Stimulated activated naive CD8-positive, alpha-beta T cell treated with anti-CD3 and anti-CD28 coated beads, Interleukin-15, Interleukin-2, amounts not matched to agents 100 ng/mL and 50 ng/mL, for 24 hours (primary cell): ENCODE results near the gene ZNF318.
"Not testable (repeated sequence)": the region's sequence is repeated elsewhere in the genome, so short reads cannot be mapped to it uniquely, and the experiment has no call there.

Source experiments
- H3K27ac Mint-ChIP-seq: one replicate; pipeline ENCODE4 v1.8.0; 2021; ENCODE audit warnings: mild to moderate bottlenecking, mixed read lengths
- H3K27me3 Mint-ChIP-seq: one replicate; pipeline ENCODE4 v1.8.0; 2021; ENCODE audit warnings: mixed read lengths
- H3K36me3 Mint-ChIP-seq: one replicate; pipeline ENCODE4 v1.8.0; 2021; ENCODE audit warnings: low read depth, mixed read lengths
- H3K4me1 Mint-ChIP-seq: one replicate; pipeline ENCODE4 v1.8.0; 2021; ENCODE audit warnings: low read depth, mixed read lengths
- H3K4me3 Mint-ChIP-seq: one replicate; pipeline ENCODE4 v1.8.0; 2021; ENCODE audit warnings: mild to moderate bottlenecking, mixed read lengths
- H3K9me3 Mint-ChIP-seq: one replicate; pipeline ENCODE4 v1.8.0; 2021; ENCODE audit warnings: mixed read lengths

Gene ZNF318

GRCh38 chr6:43304361-43304760 lies 65.1 kb downstream of the ZNF318 start:
- H3K36me3 Mint-ChIP-seq = no peaks in the 10 kb centered on the region

GRCh38 chr6:43303751-43304331 lies 65.6 kb downstream of the ZNF318 start:
- Mint-ChIP-seq H3K9me3 (no peaks in the 10 kb centered on the region), H3K27me3 (peaks cover 7% of the 10 kb centered on the region), H3K36me3 (no peaks in the 10 kb centered on the region), H3K4me3 (no peak overlapping the region), H3K4me1 (peaks cover 5% of the 10 kb centered on the region), H3K27ac (no peak overlapping the region)

More at GRCh38 chr6:43304361-43304760, 65.1 kb downstream of the ZNF318 start:
- no peak overlapping the region for H3K4me3 Mint-ChIP-seq
- peaks cover 8% of the 10 kb centered on the region for H3K27me3 Mint-ChIP-seq
- H3K9me3 Mint-ChIP-seq = no peaks in the 10 kb centered on the region
- no peak overlapping the region for H3K27ac Mint-ChIP-seq
- peaks cover 10% of the 10 kb centered on the region for H3K4me1 Mint-ChIP-seq

DNA sequence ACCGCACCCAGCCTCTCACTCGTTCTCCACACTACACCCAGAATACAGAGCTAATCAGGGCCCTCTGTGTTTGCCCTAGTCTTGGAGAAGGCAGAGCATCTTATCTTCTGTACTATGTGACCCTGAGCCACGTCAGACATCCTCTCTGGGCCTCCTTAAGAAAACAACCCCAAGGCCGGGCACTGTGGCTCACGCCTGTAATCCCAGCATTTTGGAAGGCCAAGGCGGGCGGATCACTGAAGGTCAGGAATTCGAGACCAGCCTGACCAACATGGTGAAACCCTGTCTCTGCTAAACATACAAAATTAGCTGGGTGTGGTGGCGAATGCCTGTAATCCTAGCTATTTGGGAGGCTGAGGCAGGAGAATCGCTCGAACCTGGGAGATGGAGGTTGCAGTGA lies 66.4 kb downstream of the ZNF318 start:
- not testable (repeated sequence) for H3K27ac Mint-ChIP-seq, H3K4me1 Mint-ChIP-seq

DNA sequence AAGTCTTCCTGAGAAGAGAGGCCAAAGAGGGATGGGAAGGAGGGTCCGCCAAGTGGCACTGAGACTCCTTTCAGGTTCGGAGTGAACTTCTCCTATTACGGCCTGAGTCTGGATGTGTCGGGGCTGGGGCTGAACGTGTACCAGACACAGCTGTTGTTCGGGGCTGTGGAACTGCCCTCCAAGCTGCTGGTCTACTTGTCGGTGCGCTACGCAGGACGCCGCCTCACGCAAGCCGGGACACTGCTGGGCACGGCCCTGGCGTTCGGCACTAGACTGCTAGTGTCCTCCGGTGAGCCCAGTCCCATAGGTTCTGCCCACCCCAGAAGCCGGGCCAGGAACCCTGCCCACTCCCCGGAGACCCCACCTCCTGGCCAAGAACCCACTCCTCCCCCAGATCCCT lies 67.3 kb downstream of the ZNF318 start:
- no peaks in the 10 kb centered on the region for H3K36me3 Mint-ChIP-seq

More for the DNA sequence above, 66.4 kb downstream of the ZNF318 start:
- not testable (repeated sequence) for H3K4me3 Mint-ChIP-seq, H3K36me3 Mint-ChIP-seq, H3K9me3 Mint-ChIP-seq, H3K27me3 Mint-ChIP-seq

DNA sequence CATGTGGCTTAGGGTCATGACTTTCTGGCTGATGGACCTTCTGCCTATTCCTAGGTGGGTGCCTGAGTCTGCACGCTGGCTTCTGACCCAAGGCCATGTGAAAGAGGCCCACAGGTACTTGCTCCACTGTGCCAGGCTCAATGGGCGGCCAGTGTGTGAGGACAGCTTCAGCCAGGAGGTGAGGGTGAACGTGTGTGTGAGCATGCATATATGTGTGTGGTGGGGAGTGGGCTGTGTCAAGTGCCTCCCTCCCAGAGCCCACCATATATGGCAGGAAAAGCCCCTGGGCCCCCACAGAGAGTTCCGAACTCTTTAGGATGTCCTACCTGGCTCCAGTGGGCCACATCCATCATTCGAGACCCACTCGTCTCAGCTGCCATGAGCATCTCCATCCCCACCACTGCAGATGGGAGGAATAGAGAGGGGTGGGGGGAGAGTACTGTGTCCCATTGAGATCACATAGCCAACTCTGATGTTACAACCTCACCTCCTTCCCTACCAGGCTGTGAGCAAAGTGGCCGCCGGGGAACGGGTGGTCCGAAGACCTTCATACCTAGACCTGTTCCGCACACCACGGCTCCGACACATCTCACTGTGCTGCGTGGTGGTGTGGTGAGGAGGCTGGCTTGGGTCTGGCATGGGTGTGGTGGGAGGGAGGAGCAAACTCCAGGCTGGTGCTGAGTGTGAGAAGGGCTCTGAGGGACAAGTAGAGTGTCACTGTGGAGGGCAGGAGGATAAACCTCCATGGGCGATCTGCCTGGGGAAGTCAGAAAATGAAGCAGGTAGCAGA lies 68.2 kb downstream of the ZNF318 start:
- no peaks in the 10 kb centered on the region for H3K4me1 Mint-ChIP-seq
- peaks cover 4% of the 10 kb centered on the region for H3K27me3 Mint-ChIP-seq
- no peaks in the 10 kb centered on the region for H3K9me3 Mint-ChIP-seq
- no peak overlapping the region for H3K4me3 Mint-ChIP-seq
- no peaks in the 10 kb centered on the region for H3K36me3 Mint-ChIP-seq
- H3K27ac Mint-ChIP-seq = no peak overlapping the region

More for the DNA sequence above, 67.3 kb downstream of the ZNF318 start:
- H3K9me3 Mint-ChIP-seq = no peaks in the 10 kb centered on the region
- H3K4me1 Mint-ChIP-seq = no peaks in the 10 kb centered on the region
- no peak overlapping the region for H3K27ac Mint-ChIP-seq
- H3K4me3 Mint-ChIP-seq = no peak overlapping the region
- H3K27me3 Mint-ChIP-seq = peaks cover 4% of the 10 kb centered on the region

- Mint-ChIP-seq H3K9me3 (no peaks in the 10 kb centered on the region), H3K27ac (no peak overlapping the region), H3K27me3 (peaks cover 4% of the 10 kb centered on the region), H3K4me3 (no peak overlapping the region), H3K36me3 (no peaks in the 10 kb centered on the region), H3K4me1 (no peaks in the 10 kb centered on the region)
Observed at GRCh38 chr6:43299338-43300293, 69.8 kb downstream of the ZNF318 start.

DNA sequence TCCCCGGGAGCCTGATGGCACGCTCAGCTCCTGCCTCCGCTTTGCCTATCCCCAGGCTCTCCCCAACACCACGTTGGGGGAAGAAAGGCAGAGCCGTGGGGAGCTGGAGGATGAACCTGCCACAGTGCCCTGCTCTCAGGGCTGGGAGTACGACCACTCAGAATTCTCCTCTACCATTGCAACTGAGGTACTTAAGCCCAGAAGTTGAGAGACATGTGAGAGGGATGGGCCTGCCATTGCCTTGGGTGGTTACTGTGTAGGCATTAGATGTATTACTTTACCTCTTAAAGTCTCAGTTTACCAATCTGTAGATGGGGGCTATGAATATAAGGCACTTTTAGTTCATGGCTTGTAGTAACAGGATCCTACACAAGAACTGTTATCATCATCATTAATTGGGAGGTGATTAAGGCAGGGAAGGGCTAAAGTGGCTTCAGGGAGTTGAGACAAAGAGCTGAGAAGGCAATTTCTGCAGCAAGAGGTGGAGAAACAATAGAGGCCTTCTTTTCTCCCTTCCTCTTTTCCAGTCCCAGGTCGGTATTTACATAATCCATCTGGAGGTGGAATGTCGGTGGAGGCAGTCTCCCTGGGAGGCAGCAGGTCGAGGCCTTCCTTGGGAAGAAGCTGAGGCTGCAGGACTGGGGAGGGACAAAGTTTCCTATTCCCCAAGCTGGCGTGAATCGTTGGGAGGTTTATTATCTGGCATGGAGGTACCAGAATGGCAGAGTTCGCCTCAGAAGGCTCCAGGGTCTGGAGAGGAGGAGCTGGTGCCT lies 70.7 kb downstream of the ZNF318 start:
- no peaks in the 10 kb centered on the region for H3K4me1 Mint-ChIP-seq
- no peak overlapping the region for H3K4me3 Mint-ChIP-seq
- no peak overlapping the region for H3K27ac Mint-ChIP-seq
- H3K27me3 Mint-ChIP-seq = peaks cover 4% of the 10 kb centered on the region
- no peaks in the 10 kb centered on the region for H3K9me3 Mint-ChIP-seq
- H3K36me3 Mint-ChIP-seq = no peaks in the 10 kb centered on the region

- Mint-ChIP-seq H3K9me3 (no peaks in the 10 kb centered on the region), H3K4me3 (no peak within 1 kb of the TSS), H3K27ac (no peak within 1 kb of the TSS), H3K36me3 (no peaks in the 10 kb centered on the region), H3K27me3 (peaks cover 4% of the 10 kb centered on the region), H3K4me1 (no peaks in the 10 kb centered on the region)
Observed at GRCh38 chr6:43297644-43298564, 71.5 kb downstream of the ZNF318 start, which contains the start of gene SLC22A7. Gene SLC22A7, plus strand, starts transcription at chr6:43298260. Its CDS starts 99 bp downstream, at chr6:43298359.

GRCh38 chr6:43296780-43297497 lies 72.5 kb downstream of the ZNF318 start:
- no peaks in the 10 kb centered on the region for H3K4me1 Mint-ChIP-seq
- H3K36me3 Mint-ChIP-seq = no peaks in the 10 kb centered on the region
- no peak overlapping the region for H3K4me3 Mint-ChIP-seq
- H3K9me3 Mint-ChIP-seq = no peaks in the 10 kb centered on the region
- peaks cover 4% of the 10 kb centered on the region for H3K27me3 Mint-ChIP-seq
- no peak overlapping the region for H3K27ac Mint-ChIP-seq

DNA sequence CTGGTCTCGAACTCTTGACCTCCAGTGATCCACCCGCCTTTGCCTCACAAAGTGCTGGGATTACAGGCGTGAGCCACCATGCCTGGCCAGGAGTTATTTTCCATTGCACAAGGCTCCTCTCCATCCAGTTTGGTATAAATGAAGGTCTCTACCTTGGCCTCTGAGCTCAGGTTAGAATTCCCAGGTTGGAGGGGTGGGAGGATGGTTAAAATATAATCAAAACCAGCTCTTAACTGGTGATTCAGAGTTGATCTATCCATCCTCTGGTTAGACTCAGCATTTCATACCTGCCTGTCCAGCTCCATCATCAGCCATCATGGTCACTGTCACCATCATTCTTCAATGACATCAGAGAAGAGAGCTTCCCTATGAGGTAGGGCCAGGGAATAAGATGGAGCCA lies 74.0 kb downstream of the ZNF318 start:
- H3K9me3 Mint-ChIP-seq = no peaks in the 10 kb centered on the region
- no peaks in the 10 kb centered on the region for H3K4me1 Mint-ChIP-seq
- no peaks in the 10 kb centered on the region for H3K36me3 Mint-ChIP-seq
- H3K27me3 Mint-ChIP-seq = peaks cover 4% of the 10 kb centered on the region
- H3K4me3 Mint-ChIP-seq = no peak overlapping the region
- no peak overlapping the region for H3K27ac Mint-ChIP-seq

GRCh38 chr6:43294536-43294935 lies 74.9 kb downstream of the ZNF318 start:
- Mint-ChIP-seq H3K4me1 (no peaks in the 10 kb centered on the region), H3K27ac (no peak overlapping the region), H3K4me3 (no peak overlapping the region), H3K36me3 (no peaks in the 10 kb centered on the region), H3K27me3 (no peaks in the 10 kb centered on the region), H3K9me3 (no peaks in the 10 kb centered on the region)

DNA sequence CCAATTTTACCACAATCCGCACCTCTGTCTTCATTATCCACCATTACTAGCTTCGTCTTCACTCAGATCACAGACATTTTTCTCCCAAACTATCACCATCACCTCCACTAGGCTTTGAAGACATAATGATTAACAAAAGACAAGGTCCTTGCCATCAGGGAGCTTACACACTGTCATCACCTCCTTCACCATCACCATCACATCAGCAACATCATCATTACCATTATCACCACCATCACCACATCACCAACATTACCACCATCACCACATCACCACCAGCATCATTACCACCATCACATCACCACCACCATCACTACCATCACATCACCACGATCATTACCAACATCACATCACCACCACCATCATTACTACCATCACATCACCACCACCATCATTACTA lies 75.7 kb downstream of the ZNF318 start:
- no peak overlapping the region for H3K4me3 Mint-ChIP-seq
- H3K27ac Mint-ChIP-seq = no peak overlapping the region
- no peaks in the 10 kb centered on the region for H3K4me1 Mint-ChIP-seq
- H3K9me3 Mint-ChIP-seq = no peaks in the 10 kb centered on the region
- H3K27me3 Mint-ChIP-seq = no peaks in the 10 kb centered on the region
- no peaks in the 10 kb centered on the region for H3K36me3 Mint-ChIP-seq

GRCh38 chr6:43292763-43293318 lies 76.6 kb downstream of the ZNF318 start:
- Mint-ChIP-seq H3K27ac (no peak overlapping the region), H3K4me1 (no peaks in the 10 kb centered on the region), H3K9me3 (no peaks in the 10 kb centered on the region), H3K27me3 (no peaks in the 10 kb centered on the region), H3K36me3 (no peaks in the 10 kb centered on the region), H3K4me3 (no peak overlapping the region)
